SU-DHL-6 (cell line): ENCODE measurements around the gene TEAD1.

Experiments
- CTCF ChIP-seq: fragments of 200-600 bp; sonication (generic); IDR thresholded peaks from one replicate; pipeline ENCODE4 v1.5.1; 2017; ENCODE audit warnings: antibody characterized with exemption, mild to moderate bottlenecking, low read length, moderate library complexity; ENCODE audit not compliant: insufficient read depth, poor library complexity, severe bottlenecking
- EZH2phosphoT487 ChIP-seq: fragments of 200-600 bp; sonication (generic), shearing (Covaris generic); conservative IDR thresholded peaks from 2 replicates; pipeline ENCODE4 v1.6.1; 2018; ENCODE audit warnings: mild to moderate bottlenecking, antibody characterized with exemption, low read length, moderate library complexity, mixed read lengths

- no peak for TF ChIP-seq CTCF
- no peak for TF ChIP-seq EZH2phosphoT487
These were observed 18.9 kb downstream of the TEAD1 start for GRCh38 chr11:12693094-12693478.
